ENCODE measurements around the gene C1orf167.

The C1orf167 gene

DNA sequence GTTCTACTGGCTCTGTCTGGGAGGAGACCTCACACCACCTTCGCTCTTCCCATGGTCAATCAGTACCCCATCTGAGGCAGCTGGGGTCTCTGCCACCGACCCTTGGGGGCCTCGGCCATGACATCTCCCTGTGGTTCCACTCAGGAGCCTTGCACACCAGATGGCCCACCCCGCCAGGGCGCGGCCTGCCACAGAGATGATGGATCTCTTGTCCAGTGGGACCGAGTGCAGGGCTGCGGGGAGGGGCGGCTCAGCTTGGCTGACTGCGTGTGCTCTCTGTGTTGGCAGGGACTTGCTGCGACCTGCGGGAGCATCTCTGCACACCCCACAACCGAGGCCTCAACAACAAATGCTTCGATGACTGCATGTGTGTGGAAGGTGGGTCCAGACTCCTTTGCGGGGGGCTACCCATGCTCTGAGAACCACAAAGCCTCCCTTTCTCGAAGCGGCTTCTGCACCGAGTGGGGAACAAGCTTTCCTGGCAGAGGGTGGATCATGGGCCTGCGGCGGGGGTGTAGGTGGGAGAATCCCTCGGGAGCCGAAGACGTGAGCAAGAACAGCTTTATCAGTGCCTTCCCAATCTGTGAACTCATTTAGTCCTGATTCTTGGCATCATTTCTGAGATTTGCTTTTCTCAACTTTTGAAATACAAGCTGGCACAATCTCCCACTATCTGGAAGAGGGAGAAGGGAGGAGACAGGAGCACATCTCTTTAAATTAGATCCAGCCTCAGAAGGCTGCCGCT, 47.0 kb upstream of the C1orf167 start:
- Histone ChIP-seq H3K36me3 (replicated peaks; ENCODE audit: insufficient read depth, low read length) (no peaks in the 10 kb centered on the region), H3K9me2 (replicated peaks; ENCODE audit: insufficient read depth, low read length) (no peaks in the 10 kb centered on the region), H3F3A (ENCODE audit: insufficient read depth, low read length) (no peaks in the 10 kb centered on the region), H2AFZ (ENCODE audit: low read length) (no peak overlapping the region), H3K4me1 (ENCODE audit: low read length) (no peaks in the 10 kb centered on the region), H3K4me2 (ENCODE audit: low read depth, low read length) (no peak overlapping the region), H3K4me3 (ENCODE audit: low read length) (no peak overlapping the region), H3K9ac (ENCODE audit: low read length) (no peak overlapping the region), H4K20me1 (ENCODE audit: insufficient read depth, low read length) (no peaks in the 10 kb centered on the region), H3K79me2 (ENCODE audit: low read length) (no peaks in the 10 kb centered on the region), H3K27me3 (replicated peaks; ENCODE audit: insufficient read depth, low read length) (peaks cover 75% of the 10 kb centered on the region), H3K9me3 (replicated peaks; ENCODE audit: insufficient read depth, low read length) (no peaks in the 10 kb centered on the region), H3K27ac (ENCODE audit: low read length) (no peak overlapping the region)
- no peak for DNase-seq
- TF ChIP-seq EZH2 (optimal IDR thresholded peaks at IDR 0.05; ENCODE audit: low read depth, low read length) (no peak), EZH2phosphoT487 (IDR thresholded peaks at IDR 0.05; ENCODE audit: low read length) (no peak)
- TF ChIP-seq, protein P1, sequence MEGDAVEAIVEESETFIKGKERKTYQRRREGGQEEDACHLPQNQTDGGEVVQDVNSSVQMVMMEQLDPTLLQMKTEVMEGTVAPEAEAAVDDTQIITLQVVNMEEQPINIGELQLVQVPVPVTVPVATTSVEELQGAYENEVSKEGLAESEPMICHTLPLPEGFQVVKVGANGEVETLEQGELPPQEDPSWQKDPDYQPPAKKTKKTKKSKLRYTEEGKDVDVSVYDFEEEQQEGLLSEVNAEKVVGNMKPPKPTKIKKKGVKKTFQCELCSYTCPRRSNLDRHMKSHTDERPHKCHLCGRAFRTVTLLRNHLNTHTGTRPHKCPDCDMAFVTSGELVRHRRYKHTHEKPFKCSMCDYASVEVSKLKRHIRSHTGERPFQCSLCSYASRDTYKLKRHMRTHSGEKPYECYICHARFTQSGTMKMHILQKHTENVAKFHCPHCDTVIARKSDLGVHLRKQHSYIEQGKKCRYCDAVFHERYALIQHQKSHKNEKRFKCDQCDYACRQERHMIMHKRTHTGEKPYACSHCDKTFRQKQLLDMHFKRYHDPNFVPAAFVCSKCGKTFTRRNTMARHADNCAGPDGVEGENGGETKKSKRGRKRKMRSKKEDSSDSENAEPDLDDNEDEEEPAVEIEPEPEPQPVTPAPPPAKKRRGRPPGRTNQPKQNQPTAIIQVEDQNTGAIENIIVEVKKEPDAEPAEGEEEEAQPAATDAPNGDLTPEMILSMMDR (IDR thresholded peaks at IDR 0.05; ENCODE audit: low read length): no peak

DNA sequence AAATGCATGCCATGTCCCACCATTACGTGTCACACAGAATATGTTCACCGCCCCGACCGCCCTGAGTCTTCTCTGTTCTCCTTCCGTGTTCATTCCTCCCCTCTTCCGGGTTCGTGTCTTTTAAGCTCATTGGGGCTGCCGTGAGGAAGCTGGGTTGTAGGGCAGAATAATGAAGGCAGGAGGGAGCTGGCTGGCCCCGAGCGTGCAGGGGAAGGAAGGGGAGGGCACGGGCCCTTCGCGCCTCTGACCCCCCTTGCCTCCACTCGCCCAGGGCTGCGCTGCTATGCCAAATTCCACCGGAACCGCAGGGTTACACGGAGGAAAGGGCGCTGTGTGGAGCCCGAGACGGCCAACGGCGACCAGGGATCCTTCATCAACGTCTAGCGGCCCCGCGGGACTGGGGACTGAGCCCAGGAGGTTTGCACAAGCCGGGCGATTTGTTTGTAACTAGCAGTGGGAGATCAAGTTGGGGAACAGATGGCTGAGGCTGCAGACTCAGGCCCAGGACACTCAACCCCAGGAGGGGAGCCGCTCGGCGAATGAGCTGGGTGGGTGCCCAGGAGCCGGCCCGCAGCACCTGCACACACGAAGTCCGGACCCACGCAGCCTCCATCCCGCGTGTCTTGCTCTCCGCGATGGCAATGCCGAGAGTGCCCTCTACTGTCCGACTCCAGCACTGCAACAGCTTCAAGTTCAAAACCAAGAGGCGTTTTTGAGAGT, 42.5 kb upstream of the C1orf167 start:
- Histone ChIP-seq H3K4me2 (ENCODE audit: low read depth, low read length) (peak overlapping the region; percentile 86), H3K36me3 (replicated peaks; ENCODE audit: insufficient read depth, low read length) (no peaks in the 10 kb centered on the region), H3K4me1 (ENCODE audit: low read length) (no peaks in the 10 kb centered on the region), H3K27me3 (replicated peaks; ENCODE audit: insufficient read depth, low read length) (peaks cover 62% of the 10 kb centered on the region), H4K20me1 (ENCODE audit: insufficient read depth, low read length) (no peaks in the 10 kb centered on the region), H3K79me2 (ENCODE audit: low read length) (no peaks in the 10 kb centered on the region), H2AFZ (ENCODE audit: low read length) (peak overlapping the region; percentile 89), H3K27ac (ENCODE audit: low read length) (no peak overlapping the region), H3K9me2 (replicated peaks; ENCODE audit: insufficient read depth, low read length) (no peaks in the 10 kb centered on the region), H3K9ac (ENCODE audit: low read length) (peak overlapping the region; percentile 32; the same call in 1 of the 2 replicates), H3K4me3 (ENCODE audit: low read length) (peak overlapping the region; percentile 58), H3K9me3 (replicated peaks; ENCODE audit: insufficient read depth, low read length) (no peaks in the 10 kb centered on the region), H3F3A (ENCODE audit: insufficient read depth, low read length) (no peaks in the 10 kb centered on the region)
- TF ChIP-seq EZH2phosphoT487 (IDR thresholded peaks at IDR 0.05; ENCODE audit: low read length) (no peak), EZH2 (optimal IDR thresholded peaks at IDR 0.05; ENCODE audit: low read depth, low read length) (no peak)
- TF ChIP-seq, protein P1 (IDR thresholded peaks at IDR 0.05; ENCODE audit: low read length): peak; percentile 97
- DNase-seq: peak; percentile 70

DNA sequence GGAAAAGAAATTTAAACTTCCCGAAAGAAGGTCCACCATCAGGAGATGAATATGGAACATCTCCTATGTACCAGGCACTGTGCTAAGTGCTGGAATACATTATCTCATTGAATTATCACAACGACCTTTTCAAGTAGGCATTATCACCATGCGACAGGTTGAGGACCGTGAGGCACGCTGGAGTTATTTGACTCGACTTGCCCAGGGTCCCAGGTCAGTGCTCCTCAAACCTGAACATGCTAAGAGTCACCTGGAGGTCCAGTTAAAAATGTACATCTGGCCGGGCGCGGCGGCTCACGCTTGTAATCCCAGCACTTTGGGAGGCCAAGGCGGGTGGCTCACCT, 42.0 kb upstream of the C1orf167 start:
- Histone ChIP-seq H3K4me3 (ENCODE audit: low read length) (peak overlapping the region; percentile 58), H3K27me3 (replicated peaks; ENCODE audit: insufficient read depth, low read length) (peaks cover 56% of the 10 kb centered on the region), H3K9me3 (replicated peaks; ENCODE audit: insufficient read depth, low read length) (no peaks in the 10 kb centered on the region), H4K20me1 (ENCODE audit: insufficient read depth, low read length) (no peaks in the 10 kb centered on the region), H2AFZ (ENCODE audit: low read length) (peak overlapping the region; percentile 89; the same call in 1 of the 2 replicates), H3K27ac (ENCODE audit: low read length) (no peak overlapping the region), H3K36me3 (replicated peaks; ENCODE audit: insufficient read depth, low read length) (no peaks in the 10 kb centered on the region), H3K4me1 (ENCODE audit: low read length) (no peaks in the 10 kb centered on the region), H3K9ac (ENCODE audit: low read length) (no peak overlapping the region), H3F3A (ENCODE audit: insufficient read depth, low read length) (no peaks in the 10 kb centered on the region), H3K9me2 (replicated peaks; ENCODE audit: insufficient read depth, low read length) (no peaks in the 10 kb centered on the region), H3K4me2 (ENCODE audit: low read depth, low read length) (peak overlapping the region; percentile 86), H3K79me2 (ENCODE audit: low read length) (no peaks in the 10 kb centered on the region)
- TF ChIP-seq EZH2 (optimal IDR thresholded peaks at IDR 0.05; ENCODE audit: low read depth, low read length): no peak
- TF ChIP-seq, protein P1 (IDR thresholded peaks at IDR 0.05; ENCODE audit: low read length): no peak
- TF ChIP-seq EZH2phosphoT487 (IDR thresholded peaks at IDR 0.05; ENCODE audit: low read length): no peak
- DNase-seq: no peak

Data from MM.1S (cell line).